ENCODE data around the gene LGI2. TPM values are rescaled to one million over a fixed set of nuclear protein-coding genes. Genes with fewer than 3 reads are reported as not detected.

The LGI2 gene
- total RNA-seq, 1 donor from 2014 or later = 0.98 TPM

GRCh38 chr4:24952667-24953066 is 78.1 kb downstream of the LGI2 start:
- no peaks in the 10 kb centered on the region for H3K36me3 ChIP-seq
- H3K27ac ChIP-seq = no peak overlapping the region
- H3K9me3 ChIP-seq = peaks cover 5% of the 10 kb centered on the region
- no peaks in the 10 kb centered on the region for H3K27me3 ChIP-seq
- H3K4me1 ChIP-seq = no peaks in the 10 kb centered on the region
- peak in 1 of 2 donors; percentile 14 for DNase-seq (ENCODE audit: extremely low spot score in 2 of 2)
- H3K4me3 ChIP-seq = no peak overlapping the region
- intact Hi-C loops (cut with DNase I) = no loop called here
- TF ChIP-seq POLR2A (IDR thresholded peaks at IDR 0.05) (no peak), CTCF (IDR thresholded peaks at IDR 0.05) (no peak), POLR2AphosphoS5 (IDR thresholded peaks at IDR 0.05; ENCODE audit: insufficient read depth in 1 of 2, low read depth in 1 of 2) (no peak)

GRCh38 chr4:24949970-24950369 is 80.8 kb downstream of the LGI2 start:
- DNase-seq (ENCODE audit: extremely low spot score in 2 of 2) = no peak
- Histone ChIP-seq H3K4me1 (no peaks in the 10 kb centered on the region), H3K27ac (no peak overlapping the region), H3K9me3 (peaks cover 5% of the 10 kb centered on the region), H3K4me3 (no peak overlapping the region), H3K36me3 (no peaks in the 10 kb centered on the region), H3K27me3 (no peaks in the 10 kb centered on the region)
- no peak for TF ChIP-seq CTCF (IDR thresholded peaks at IDR 0.05)
- no peak for TF ChIP-seq POLR2AphosphoS5 (IDR thresholded peaks at IDR 0.05; ENCODE audit: insufficient read depth in 1 of 2, low read depth in 1 of 2)
- intact Hi-C loops (cut with DNase I) = no loop called here

Other genes with a start within 250 kb of the LGI2 start
- gene SOD3, start 235.4 kb downstream of the LGI2 start, total RNA-seq = 280 TPM
- 16.7 TPM for gene CCDC149, start 117.9 kb downstream of the LGI2 start, total RNA-seq
- 4.2 TPM for gene SEPSECS, start 129.5 kb upstream of the LGI2 start, total RNA-seq
- gene PI4K2B, start 203.1 kb upstream of the LGI2 start, total RNA-seq = 13.0 TPM

All from vagina (tissue), 2 donors.